ENCODE results near the gene CALM3.

GRCh38 chr19:46659151-46660007 is 58.2 kb downstream of the CALM3 start:
- TF ChIP-seq CTCF (IDR thresholded peaks at IDR 0.05 in 4 of 5, conservative IDR thresholded peaks at IDR 0.05 in 1 of 5), result no peak
- no peak for TF ChIP-seq POLR2A (IDR thresholded peaks at IDR 0.05)

Data from gastrocnemius medialis (tissue), 4 donors.